OCI-LY3 (cell line): Measurements from ENCODE around the gene DNAI2.

ENCODE experiments used
- H2AFZ ChIP-seq: fragments of 200-600, 300-600 bp; shearing (Covaris generic); 2 replicates; pipeline ENCODE4 v1.6.0; 2014; ENCODE audit warnings: antibody characterized with exemption, low read depth, low read length
- H3K27ac ChIP-seq: fragments of 200-600, 300-600 bp; sonication (generic); 2 replicates; pipeline ENCODE4 v1.5.1; 2014; ENCODE audit warnings: mild to moderate bottlenecking, low read length, moderate library complexity, mixed read lengths
- H3K27me3 ChIP-seq: fragments of 200-600, 300-600 bp; sonication (generic); 2 replicates; pipeline ENCODE4 v1.6.1; 2014; ENCODE audit warnings: low read depth, low read length, mixed read lengths
- H3K36me3 ChIP-seq: fragments of 200-600, 300-600 bp; sonication (generic); replicated peaks from 2 replicates; pipeline ENCODE3; 2014; ENCODE audit warnings: low read depth, low read length, mixed read lengths
- H3K4me1 ChIP-seq: fragments of 300-600, 200-600 bp; sonication (generic); 2 replicates; pipeline ENCODE4 v1.6.1; 2014; ENCODE audit warnings: low read length, mixed read lengths
- H3K4me2 ChIP-seq: fragments of 200-600, 300-600 bp; sonication (generic); 2 replicates; pipeline ENCODE4 v1.6.1; 2014; ENCODE audit warnings: low read length, mixed read lengths
- H3K4me3 ChIP-seq: fragments of 300-600, 200-600 bp; sonication (generic); 2 replicates; pipeline ENCODE4 v1.5.1; 2014; ENCODE audit warnings: antibody characterized with exemption, mild to moderate bottlenecking, low read length, moderate library complexity
- H3K79me2 ChIP-seq: fragments of 300-600, 200-600 bp; shearing (Covaris generic); 2 replicates; pipeline ENCODE4 v1.6.1; 2014; ENCODE audit warnings: mild to moderate bottlenecking, low read length, mixed read lengths
- H3K9ac ChIP-seq: fragments of 300-600, 200-600 bp; shearing (Covaris generic); 2 replicates; pipeline ENCODE4 v1.6.0; 2014; ENCODE audit warnings: mild to moderate bottlenecking, low read length, moderate library complexity
- H3K9me3 ChIP-seq: fragments of 200-600, 300-600 bp; shearing (Covaris generic); 2 replicates; pipeline ENCODE4 v1.6.1; 2014; ENCODE audit warnings: low read length, mixed read lengths; ENCODE audit not compliant: insufficient read depth
- H4K20me1 ChIP-seq: fragments of 200-600, 300-600 bp; sonication (generic); 2 replicates; pipeline ENCODE4 v1.6.1; 2016; ENCODE audit warnings: low read length, mixed read lengths; ENCODE audit not compliant: insufficient read depth
- CTCF ChIP-seq: fragments of 200-600, 300-600 bp; sonication (generic); IDR thresholded peaks from 2 replicates; pipeline ENCODE4 v1.5.1; 2014; ENCODE audit warnings: antibody characterized with exemption, low read length, low read depth
- EZH2phosphoT487 ChIP-seq: fragments of 200-600 bp; shearing (Covaris generic); IDR thresholded peaks from 2 replicates; pipeline ENCODE4 v1.6.1; 2018; ENCODE audit warnings: antibody characterized with exemption, mixed run types, low read depth

DNAI2 gene

GRCh38 chr17:74240618-74241205 lies 33.3 kb upstream of the DNAI2 start:
- Histone ChIP-seq H2AFZ (no peak overlapping the region), H3K9me3 (no peaks in the 10 kb centered on the region), H3K27ac (no peak overlapping the region), H4K20me1 (no peaks in the 10 kb centered on the region), H3K79me2 (no peaks in the 10 kb centered on the region), H3K27me3 (no peaks in the 10 kb centered on the region), H3K4me2 (no peak overlapping the region), H3K4me3 (no peak overlapping the region), H3K4me1 (no peaks in the 10 kb centered on the region), H3K9ac (no peak overlapping the region), H3K36me3 (no peaks in the 10 kb centered on the region)
- TF ChIP-seq CTCF (no peak), EZH2phosphoT487 (no peak)

- no peaks in the 10 kb centered on the region for H3K79me2 ChIP-seq
Measured at GRCh38 chr17:74241431-74241830, 32.6 kb upstream of the DNAI2 start.

GRCh38 chr17:74241847-74242246 lies 32.2 kb upstream of the DNAI2 start:
- Histone ChIP-seq H3K9ac (no peak overlapping the region), H3K4me1 (no peaks in the 10 kb centered on the region), H3K9me3 (no peaks in the 10 kb centered on the region), H4K20me1 (no peaks in the 10 kb centered on the region), H3K27ac (no peak overlapping the region), H2AFZ (no peak overlapping the region), H3K4me2 (no peak overlapping the region), H3K36me3 (peaks cover 3% of the 10 kb centered on the region), H3K4me3 (no peak overlapping the region), H3K79me2 (no peaks in the 10 kb centered on the region), H3K27me3 (no peaks in the 10 kb centered on the region)
- TF ChIP-seq CTCF (no peak), EZH2phosphoT487 (no peak)

More at GRCh38 chr17:74241431-74241830, 32.6 kb upstream of the DNAI2 start:
- no peaks in the 10 kb centered on the region for H3K9me3 ChIP-seq
- H2AFZ ChIP-seq = no peak overlapping the region
- no peaks in the 10 kb centered on the region for H4K20me1 ChIP-seq
- H3K9ac ChIP-seq = no peak overlapping the region
- no peak overlapping the region for H3K27ac ChIP-seq
- no peak overlapping the region for H3K4me2 ChIP-seq
- H3K4me3 ChIP-seq = no peak overlapping the region
- no peaks in the 10 kb centered on the region for H3K4me1 ChIP-seq
- H3K27me3 ChIP-seq = no peaks in the 10 kb centered on the region
- peaks cover 3% of the 10 kb centered on the region for H3K36me3 ChIP-seq
- TF ChIP-seq EZH2phosphoT487 (no peak), CTCF (no peak)

GRCh38 chr17:74243013-74243755 lies 30.9 kb upstream of the DNAI2 start:
- H4K20me1 ChIP-seq = no peaks in the 10 kb centered on the region
- H3K27ac ChIP-seq = no peak overlapping the region
- no peaks in the 10 kb centered on the region for H3K79me2 ChIP-seq
- H2AFZ ChIP-seq = no peak overlapping the region
- no peaks in the 10 kb centered on the region for H3K27me3 ChIP-seq
- H3K9ac ChIP-seq = no peak overlapping the region
- H3K4me3 ChIP-seq = no peak overlapping the region
- H3K36me3 ChIP-seq = peaks cover 3% of the 10 kb centered on the region
- no peak overlapping the region for H3K4me2 ChIP-seq
- no peaks in the 10 kb centered on the region for H3K4me1 ChIP-seq
- H3K9me3 ChIP-seq = no peaks in the 10 kb centered on the region
- TF ChIP-seq CTCF = no peak
